GM21381 (cell line): ENCODE results near the gene MICU1.

Source experiments
- ATAC-seq: cut with Tn5 transposase; IDR thresholded peaks from one replicate; pipeline ENCODE4 v1.9.1; 2021; ENCODE audit warnings: mild to moderate bottlenecking, moderate library complexity; ENCODE audit not compliant: unreplicated experiment

MICU1 gene

GRCh38 chr10:72637398-72637857 lies 11.5 kb upstream of the MICU1 start:
- ATAC-seq, result no peak

- no peak for ATAC-seq
Measured at GRCh38 chr10:72630144-72630543, 4.3 kb upstream of the MICU1 start.

GRCh38 chr10:72626444-72626754 lies 520 bp upstream of the MICU1 start:
- ATAC-seq, result no peak

GRCh38 chr10:72625276-72625607 lies 637 bp downstream of the MICU1 start:
- ATAC-seq, result no peak

GRCh38 chr10:72622271-72622670 lies 3.6 kb downstream of the MICU1 start:
- no peak for ATAC-seq

- no peak for ATAC-seq
Measured at GRCh38 chr10:72616716-72617115, 9.2 kb downstream of the MICU1 start.

GRCh38 chr10:72615970-72616369 lies 9.9 kb downstream of the MICU1 start:
- no peak for ATAC-seq

GRCh38 chr10:72612203-72612826 lies 13.6 kb downstream of the MICU1 start:
- no peak for ATAC-seq

GRCh38 chr10:72611783-72612182 lies 14.1 kb downstream of the MICU1 start:
- ATAC-seq, result no peak

GRCh38 chr10:72610466-72610865 lies 15.4 kb downstream of the MICU1 start:
- ATAC-seq, result no peak

GRCh38 chr10:72605122-72605521 lies 20.8 kb downstream of the MICU1 start:
- no peak for ATAC-seq

- ATAC-seq, result no peak
Measured at GRCh38 chr10:72601144-72601543, 24.7 kb downstream of the MICU1 start.

GRCh38 chr10:72598769-72599701 lies 26.8 kb downstream of the MICU1 start:
- ATAC-seq, result no peak

GRCh38 chr10:72597897-72598296 lies 28.0 kb downstream of the MICU1 start:
- peak; percentile 48 for ATAC-seq

GRCh38 chr10:72595436-72595835 lies 30.4 kb downstream of the MICU1 start:
- no peak for ATAC-seq

- ATAC-seq, result no peak
Measured at GRCh38 chr10:72593963-72594362, 31.9 kb downstream of the MICU1 start.

GRCh38 chr10:72588266-72588665 lies 37.6 kb downstream of the MICU1 start:
- ATAC-seq, result no peak

GRCh38 chr10:72587568-72587967 lies 38.3 kb downstream of the MICU1 start:
- ATAC-seq, result no peak

GRCh38 chr10:72574636-72575035 lies 51.2 kb downstream of the MICU1 start:
- no peak for ATAC-seq

- no peak for ATAC-seq
Measured at GRCh38 chr10:72573079-72573478, 52.8 kb downstream of the MICU1 start.

- no peak for ATAC-seq
Measured at GRCh38 chr10:72567889-72568640, 57.8 kb downstream of the MICU1 start.

GRCh38 chr10:72567421-72567820 lies 58.5 kb downstream of the MICU1 start:
- no peak for ATAC-seq
